Tibial nerve (tissue), 3 donors: ENCODE measurements around the gene TMUB1.

Experiments used
- CTCF ChIP-seq, 5 experiments: fragments of 200-600 bp in 3 of 5; fragments of 450-650 bp in 2 of 5; sonication (generic) in 3 of 5; IDR thresholded peaks; one replicate each; pipeline ENCODE4 v1.5.1; 2016 to 2019; ENCODE audit warnings: antibody characterized with exemption in 5 of 5, mild to moderate bottlenecking in 3 of 5, moderate library complexity in 2 of 5
- POLR2A ChIP-seq, 2 donors: fragments of 450-650 bp; IDR thresholded peaks; one replicate each; pipeline ENCODE4 v1.6.1; 2017; ENCODE audit warnings: antibody characterized with exemption in 2 of 2, mild to moderate bottlenecking in 2 of 2, moderate library complexity in 2 of 2

- TF ChIP-seq CTCF (IDR thresholded peaks at IDR 0.05) (no peak), POLR2A (IDR thresholded peaks at IDR 0.05) (no peak)
Observed at GRCh38 chr7:151116603-151117440, 33.5 kb upstream of the TMUB1 start.
